ENCODE data around the gene NEDD4L.

NEDD4L gene

GRCh38 chr18:58093311-58093803 is 49.3 kb downstream of the NEDD4L start:
- no peak overlapping the region for H3K4me3 ChIP-seq (ENCODE audit: insufficient read depth, low read length, poor library complexity, severe bottlenecking)
- no peaks in the 10 kb centered on the region for H3K79me2 ChIP-seq (ENCODE audit: insufficient read depth, low read length)
- no peaks in the 10 kb centered on the region for H3K27me3 ChIP-seq (ENCODE audit: low read length)
- no peak overlapping the region for H3K9ac ChIP-seq (ENCODE audit: low read length)
- H3K4me2 ChIP-seq (ENCODE audit: low read depth, low read length, poor library complexity, severe bottlenecking): no peak overlapping the region
- H3F3A ChIP-seq (ENCODE audit: insufficient read depth): no peaks in the 10 kb centered on the region
- no peaks in the 10 kb centered on the region for H4K20me1 ChIP-seq (ENCODE audit: low read depth, low read length)
- TF ChIP-seq EZH2phosphoT487 (conservative IDR thresholded peaks at IDR 0.05; ENCODE audit: low read length): no peak
- TF ChIP-seq CTCF (IDR thresholded peaks at IDR 0.05; ENCODE audit: insufficient read depth, low read length, poor library complexity, severe bottlenecking): no peak
- H3K36me3 ChIP-seq (ENCODE audit: low read length): no peaks in the 10 kb centered on the region
- no peaks in the 10 kb centered on the region for H3K9me3 ChIP-seq (ENCODE audit: insufficient read depth, low read length)
- H3K9me2 ChIP-seq (replicated peaks; ENCODE audit: insufficient read depth, low read length): no peaks in the 10 kb centered on the region
- no peak overlapping the region for H2AFZ ChIP-seq (ENCODE audit: low read depth, low read length, severe bottlenecking)
- no peak overlapping the region for H3K27ac ChIP-seq (ENCODE audit: low read depth, low read length)

DNA sequence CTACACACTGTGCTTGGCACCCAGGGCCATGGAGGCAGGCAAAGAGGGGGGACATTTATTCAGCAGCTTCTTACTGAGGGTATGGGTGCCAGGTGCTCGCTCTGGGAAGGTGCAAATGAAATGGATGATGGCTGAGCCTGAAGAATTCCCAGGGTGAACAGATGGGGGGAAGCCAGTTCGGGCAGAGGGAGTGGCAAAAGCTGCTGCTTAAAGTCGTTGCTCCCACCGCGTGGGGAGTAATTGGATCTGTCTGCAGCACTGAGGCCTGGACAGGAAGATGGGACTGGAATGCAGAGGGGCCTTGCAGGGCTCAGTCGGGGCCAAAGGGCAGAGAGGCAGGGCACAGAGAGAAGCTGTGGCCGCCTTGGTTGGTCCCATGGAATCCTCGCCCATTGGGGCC is 51.2 kb downstream of the NEDD4L start:
- Histone ChIP-seq H3K9ac (ENCODE audit: low read length) (no peak overlapping the region), H3F3A (ENCODE audit: insufficient read depth) (no peaks in the 10 kb centered on the region), H3K9me2 (replicated peaks; ENCODE audit: insufficient read depth, low read length) (no peaks in the 10 kb centered on the region), H4K20me1 (ENCODE audit: low read depth, low read length) (no peaks in the 10 kb centered on the region), H3K79me2 (ENCODE audit: insufficient read depth, low read length) (no peaks in the 10 kb centered on the region), H3K27ac (ENCODE audit: low read depth, low read length) (no peak overlapping the region), H2AFZ (ENCODE audit: low read depth, low read length, severe bottlenecking) (no peak overlapping the region), H3K27me3 (ENCODE audit: low read length) (no peaks in the 10 kb centered on the region), H3K36me3 (ENCODE audit: low read length) (no peaks in the 10 kb centered on the region), H3K4me3 (ENCODE audit: insufficient read depth, low read length, poor library complexity, severe bottlenecking) (no peak overlapping the region), H3K9me3 (ENCODE audit: insufficient read depth, low read length) (no peaks in the 10 kb centered on the region), H3K4me2 (ENCODE audit: low read depth, low read length, poor library complexity, severe bottlenecking) (no peak overlapping the region)
- TF ChIP-seq CTCF (IDR thresholded peaks at IDR 0.05; ENCODE audit: insufficient read depth, low read length, poor library complexity, severe bottlenecking) (no peak), EZH2phosphoT487 (conservative IDR thresholded peaks at IDR 0.05; ENCODE audit: low read length) (no peak)

GRCh38 chr18:58095655-58096054 is 51.6 kb downstream of the NEDD4L start:
- no peaks in the 10 kb centered on the region for H3K79me2 ChIP-seq (ENCODE audit: insufficient read depth, low read length)
- no peaks in the 10 kb centered on the region for H3F3A ChIP-seq (ENCODE audit: insufficient read depth)
- no peak overlapping the region for H3K9ac ChIP-seq (ENCODE audit: low read length)
- no peaks in the 10 kb centered on the region for H3K9me2 ChIP-seq (replicated peaks; ENCODE audit: insufficient read depth, low read length)
- no peaks in the 10 kb centered on the region for H3K27me3 ChIP-seq (ENCODE audit: low read length)
- TF ChIP-seq EZH2phosphoT487 (conservative IDR thresholded peaks at IDR 0.05; ENCODE audit: low read length) (no peak), CTCF (IDR thresholded peaks at IDR 0.05; ENCODE audit: insufficient read depth, low read length, poor library complexity, severe bottlenecking) (no peak)
- H3K9me3 ChIP-seq (ENCODE audit: insufficient read depth, low read length): no peaks in the 10 kb centered on the region
- H3K4me2 ChIP-seq (ENCODE audit: low read depth, low read length, poor library complexity, severe bottlenecking): no peak overlapping the region
- H3K36me3 ChIP-seq (ENCODE audit: low read length): no peaks in the 10 kb centered on the region
- H2AFZ ChIP-seq (ENCODE audit: low read depth, low read length, severe bottlenecking): no peak overlapping the region
- H3K4me3 ChIP-seq (ENCODE audit: insufficient read depth, low read length, poor library complexity, severe bottlenecking): no peak overlapping the region
- H3K27ac ChIP-seq (ENCODE audit: low read depth, low read length): no peak overlapping the region
- H4K20me1 ChIP-seq (ENCODE audit: low read depth, low read length): no peaks in the 10 kb centered on the region
